Prostate gland (tissue), 2 donors: ENCODE data around the gene SAMHD1.

Experiments
- CTCF ChIP-seq, 4 experiments: fragments of 200-600 bp in 2 of 4; fragments of 450-650 bp in 2 of 4; sonication (generic) in 2 of 4; IDR thresholded peaks; 1 replicate in 3 of 4; 2 replicates in 1 of 4; pipeline ENCODE4 v1.5.1; 2016 to 2019; ENCODE audit warnings: antibody characterized with exemption in 4 of 4, mild to moderate bottlenecking in 2 of 4, moderate library complexity in 2 of 4
- POLR2A ChIP-seq: fragments of 450-650 bp; IDR thresholded peaks from one replicate; pipeline ENCODE4 v1.6.1; 2016; ENCODE audit warnings: antibody characterized with exemption, mild to moderate bottlenecking
- POLR2AphosphoS5 ChIP-seq: sonication (generic); formaldehyde crosslinking; IDR thresholded peaks from one replicate; pipeline ENCODE4 v1.6.1; 2017; ENCODE audit warnings: antibody characterized with exemption

GRCh38 chr20:36925234-36925633 lies 26.3 kb downstream of the SAMHD1 start:
- TF ChIP-seq CTCF (IDR thresholded peaks at IDR 0.05) (no peak), POLR2A (no peak), POLR2AphosphoS5 (no peak)
